H1 (cell line): ENCODE measurements around the gene MACIR. TPM values are rescaled to one million over a fixed set of nuclear protein-coding genes. Genes with fewer than 3 reads are reported as not detected.

Source experiments
- POLR2AphosphoS5 ChIP-seq: IDR thresholded peaks from 2 replicates; pipeline ENCODE4 v1.6.1; 2011; ENCODE audit warnings: low read depth, low read length
- SIRT6 ChIP-seq: IDR thresholded peaks from one replicate; pipeline ENCODE4 v1.7.1; 2012; ENCODE audit warnings: low read length, inconsistent platforms
- SP1 ChIP-seq: IDR thresholded peaks from 2 replicates; pipeline ENCODE4 v1.6.1; 2011; ENCODE audit warnings: low read depth, low read length
- polyA plus RNA-seq, 7 experiments: library from polyadenylated mRNA; depleted of rRNA in 3 of 7; stranded (reverse) in 5 of 7; unstranded in 2 of 7; fragments of >200 nt in 5 of 7; fragments of 200-250 nt in 2 of 7; gene quantifications; 1 replicate in 5 of 7; 2 replicates in 1 of 7; 4 replicates in 1 of 7; pipeline versions ENCODE4 v1.2.1 to v1.2.3, GENCODE V29; 2011 to 2013; ENCODE audit warnings: missing spikeins in 2 of 7, mixed read lengths in 2 of 7
- total RNA-seq: library from RNA; stranded (reverse); fragmentation: NEBNext Ultra II Directional; extraction: Animal tissue kit (Norgen Biotek cat#: 25700); gene quantifications from 2 replicates; pipeline ENCODE4 v1.2.1, GENCODE V29; 2021

MACIR gene
- total and polyA plus RNA-seq, 2 of the 8 experiments (the other 6 are each of a cell fraction or from before 2014, with no cell fraction given) = 8.0 to 19.2 TPM

- TF ChIP-seq POLR2AphosphoS5 (no peak), SIRT6 (no peak), SP1 (no peak)
Observed at GRCh38 chr5:103216137-103216536, 42.4 kb upstream of the MACIR start (continued).
